SU-DHL-6 (cell line): ENCODE measurements around the gene NCKAP5.

Experiments
- H2AFZ ChIP-seq: fragments of 200-600 bp; sonication (generic); 2 replicates; pipeline ENCODE4 v1.6.1; 2014; ENCODE audit warnings: low read depth, mild to moderate bottlenecking, moderate library complexity, mixed read lengths, antibody characterized with exemption, low read length; ENCODE audit not compliant: severe bottlenecking
- H3F3A ChIP-seq: fragments of 200-600 bp; shearing (Covaris generic); 2 replicates; pipeline ENCODE4 v1.6.0; 2016; ENCODE audit warnings: antibody characterized with exemption, mild to moderate bottlenecking; ENCODE audit not compliant: insufficient read depth
- H3K27ac ChIP-seq: fragments of 200-600 bp; sonication (generic); 2 replicates; pipeline ENCODE4 v1.5.1; 2016; ENCODE audit warnings: low read depth, mild to moderate bottlenecking, low read length, moderate library complexity, mixed read lengths
- H3K27me3 ChIP-seq: fragments of 200-600 bp; sonication (generic), shearing (Covaris generic); 2 replicates; pipeline ENCODE4 v1.6.0; 2014; ENCODE audit warnings: mild to moderate bottlenecking, low read length
- H3K36me3 ChIP-seq: fragments of 200-600 bp; sonication (generic); 2 replicates; pipeline ENCODE4 v1.6.1; 2014; ENCODE audit warnings: mild to moderate bottlenecking, low read length, mixed read lengths
- H3K4me2 ChIP-seq: fragments of 300-600, 200-600 bp; shearing (Covaris generic), sonication (generic); 2 replicates; pipeline ENCODE4 v1.6.0; 2014; ENCODE audit warnings: low read length, low read depth, mild to moderate bottlenecking; ENCODE audit not compliant: poor library complexity, severe bottlenecking
- H3K4me3 ChIP-seq: fragments of 200-600 bp; sonication (generic); 2 replicates; pipeline ENCODE4 v1.5.1; 2014; ENCODE audit warnings: antibody characterized with exemption, low read length, mild to moderate bottlenecking, mixed read lengths; ENCODE audit not compliant: insufficient read depth, poor library complexity, severe bottlenecking
- H3K79me2 ChIP-seq: fragments of 200-600 bp; sonication (generic); 2 replicates; pipeline ENCODE4 v1.6.1; 2014; ENCODE audit warnings: mild to moderate bottlenecking, low read length, moderate library complexity; ENCODE audit not compliant: insufficient read depth
- H3K9ac ChIP-seq: fragments of 200-600 bp; sonication (generic); 2 replicates; pipeline ENCODE4 v1.7.0; 2014; ENCODE audit warnings: mild to moderate bottlenecking, low read length
- H3K9me2 ChIP-seq: fragments of 200-600 bp; sonication (generic); replicated peaks from 2 replicates; pipeline ENCODE4 v1.6.1; 2014; ENCODE audit warnings: low read length; ENCODE audit not compliant: insufficient read depth
- H3K9me3 ChIP-seq: fragments of 200-600 bp; sonication (generic); 2 replicates; pipeline ENCODE4 v1.6.1; 2014; ENCODE audit warnings: low read length, mixed read lengths; ENCODE audit not compliant: insufficient read depth
- H4K20me1 ChIP-seq: fragments of 200-600 bp; sonication (generic); 2 replicates; pipeline ENCODE4 v1.6.1; 2014; ENCODE audit warnings: low read depth, mild to moderate bottlenecking, antibody characterized with exemption, low read length, moderate library complexity, mixed read lengths
- EZH2phosphoT487 ChIP-seq: fragments of 200-600 bp; sonication (generic), shearing (Covaris generic); conservative IDR thresholded peaks from 2 replicates; pipeline ENCODE4 v1.6.1; 2018; ENCODE audit warnings: mild to moderate bottlenecking, antibody characterized with exemption, low read length, moderate library complexity, mixed read lengths
- TF ChIP-seq, protein P1 (sequence below): fragments of 200-600 bp; sonication (generic); IDR thresholded peaks from one replicate; pipeline ENCODE4 v1.5.1; 2017; ENCODE audit warnings: antibody characterized with exemption, mild to moderate bottlenecking, low read length, moderate library complexity; ENCODE audit not compliant: insufficient read depth, poor library complexity, severe bottlenecking

The NCKAP5 gene

DNA sequence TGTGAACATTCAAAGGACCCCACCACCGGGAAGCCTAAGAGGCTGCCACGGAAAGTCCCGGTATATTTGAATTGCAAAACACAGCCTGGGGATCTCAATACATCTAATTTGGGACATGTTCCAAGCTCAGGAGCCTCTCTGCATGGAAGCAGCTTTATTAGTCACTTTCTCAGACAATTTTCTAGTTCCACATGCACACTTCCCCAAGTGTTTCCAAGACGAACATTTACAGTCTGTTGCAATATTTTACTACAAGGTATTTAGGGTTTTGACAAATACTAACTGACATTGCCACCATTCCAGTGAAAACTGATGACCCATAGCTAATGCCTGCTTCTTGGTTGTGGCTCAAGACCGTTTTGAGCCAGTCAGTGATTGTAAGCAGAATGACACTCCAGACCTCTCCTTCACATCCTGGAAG is 145.3 kb downstream of the NCKAP5 start:
- H3K4me3 ChIP-seq = no peak overlapping the region
- H3K9me2 ChIP-seq = no peaks in the 10 kb centered on the region
- H3F3A ChIP-seq = no peaks in the 10 kb centered on the region
- TF ChIP-seq EZH2phosphoT487 = no peak
- TF ChIP-seq, protein P1, sequence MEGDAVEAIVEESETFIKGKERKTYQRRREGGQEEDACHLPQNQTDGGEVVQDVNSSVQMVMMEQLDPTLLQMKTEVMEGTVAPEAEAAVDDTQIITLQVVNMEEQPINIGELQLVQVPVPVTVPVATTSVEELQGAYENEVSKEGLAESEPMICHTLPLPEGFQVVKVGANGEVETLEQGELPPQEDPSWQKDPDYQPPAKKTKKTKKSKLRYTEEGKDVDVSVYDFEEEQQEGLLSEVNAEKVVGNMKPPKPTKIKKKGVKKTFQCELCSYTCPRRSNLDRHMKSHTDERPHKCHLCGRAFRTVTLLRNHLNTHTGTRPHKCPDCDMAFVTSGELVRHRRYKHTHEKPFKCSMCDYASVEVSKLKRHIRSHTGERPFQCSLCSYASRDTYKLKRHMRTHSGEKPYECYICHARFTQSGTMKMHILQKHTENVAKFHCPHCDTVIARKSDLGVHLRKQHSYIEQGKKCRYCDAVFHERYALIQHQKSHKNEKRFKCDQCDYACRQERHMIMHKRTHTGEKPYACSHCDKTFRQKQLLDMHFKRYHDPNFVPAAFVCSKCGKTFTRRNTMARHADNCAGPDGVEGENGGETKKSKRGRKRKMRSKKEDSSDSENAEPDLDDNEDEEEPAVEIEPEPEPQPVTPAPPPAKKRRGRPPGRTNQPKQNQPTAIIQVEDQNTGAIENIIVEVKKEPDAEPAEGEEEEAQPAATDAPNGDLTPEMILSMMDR = no peak
- H2AFZ ChIP-seq = no peak overlapping the region
- no peaks in the 10 kb centered on the region for H3K27me3 ChIP-seq
- H3K9ac ChIP-seq = no peak overlapping the region
- no peaks in the 10 kb centered on the region for H3K36me3 ChIP-seq
- H3K27ac ChIP-seq = no peak overlapping the region
- H4K20me1 ChIP-seq = no peaks in the 10 kb centered on the region
- no peaks in the 10 kb centered on the region for H3K79me2 ChIP-seq
- no peak overlapping the region for H3K4me2 ChIP-seq
- H3K9me3 ChIP-seq = no peaks in the 10 kb centered on the region

DNA sequence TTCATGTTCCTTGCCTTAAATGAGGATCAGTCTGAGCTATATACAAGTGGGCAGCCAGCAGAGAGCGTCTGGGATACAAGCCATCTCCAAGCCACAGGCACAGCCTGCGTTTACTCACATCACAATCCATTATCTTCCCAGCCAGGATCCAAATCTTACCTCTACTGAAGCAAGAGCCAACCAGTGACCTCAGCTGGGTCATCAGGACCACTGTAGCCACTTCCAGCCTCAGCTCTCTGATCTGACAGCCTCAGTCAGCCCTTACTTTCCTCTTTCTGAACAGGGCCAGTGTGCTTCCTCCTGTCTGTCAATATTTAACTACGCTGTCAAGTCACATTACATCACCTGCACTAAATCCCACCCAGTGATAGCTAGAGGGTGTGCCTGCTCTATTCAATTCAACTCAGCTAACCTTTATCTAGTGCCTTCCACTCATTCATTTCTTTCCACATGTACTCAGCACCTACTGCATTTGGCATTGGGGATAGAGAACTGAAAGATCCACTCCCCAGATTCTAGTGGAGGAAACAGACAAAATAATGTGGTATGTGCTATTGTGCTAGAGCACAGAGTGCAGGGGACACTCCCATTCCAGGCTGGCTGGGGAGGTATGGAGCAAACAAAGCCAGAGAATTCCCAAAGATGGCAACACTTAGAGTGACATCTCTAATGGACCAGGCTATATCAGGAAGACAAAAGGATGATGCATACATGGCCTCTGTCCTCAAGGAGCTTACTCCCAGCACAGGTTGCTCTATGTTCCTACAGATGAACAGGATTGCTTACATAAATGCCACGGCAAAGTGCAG is 146.5 kb downstream of the NCKAP5 start:
- Histone ChIP-seq H3K9me2 (no peaks in the 10 kb centered on the region), H3K36me3 (no peaks in the 10 kb centered on the region), H3K4me3 (no peak overlapping the region), H3K79me2 (no peaks in the 10 kb centered on the region), H3K9ac (no peak overlapping the region), H4K20me1 (no peaks in the 10 kb centered on the region), H3K27me3 (no peaks in the 10 kb centered on the region), H3F3A (no peaks in the 10 kb centered on the region), H3K27ac (no peak overlapping the region), H3K9me3 (no peaks in the 10 kb centered on the region), H3K4me2 (no peak overlapping the region), H2AFZ (no peak overlapping the region)
- TF ChIP-seq EZH2phosphoT487 = no peak
- TF ChIP-seq, protein P1 = no peak

DNA sequence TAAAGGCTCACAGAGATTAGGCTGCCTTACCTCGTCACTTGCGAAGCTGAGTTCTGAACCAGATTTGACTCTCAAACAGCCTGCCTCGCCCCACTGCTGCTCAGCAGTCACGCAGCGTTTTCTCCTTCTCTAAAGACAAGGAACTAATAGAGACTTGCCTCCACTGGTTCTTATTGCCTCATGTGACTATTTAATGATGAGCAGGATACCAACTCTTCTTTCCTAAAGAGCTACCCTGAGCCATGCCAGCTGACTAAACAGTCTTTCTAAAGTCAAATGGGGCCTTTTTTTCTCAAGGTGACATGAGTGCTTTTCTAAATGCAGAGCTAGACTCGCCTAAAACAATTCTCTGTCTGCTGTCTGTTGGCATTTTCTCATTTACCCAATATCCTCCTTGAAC is 147.5 kb downstream of the NCKAP5 start:
- TF ChIP-seq, protein P1 = no peak
- Histone ChIP-seq H3K27me3 (no peaks in the 10 kb centered on the region), H4K20me1 (no peaks in the 10 kb centered on the region), H3K4me3 (no peak overlapping the region), H3K9me3 (no peaks in the 10 kb centered on the region), H3K9me2 (no peaks in the 10 kb centered on the region), H3K4me2 (no peak overlapping the region), H3K27ac (no peak overlapping the region), H3F3A (no peaks in the 10 kb centered on the region), H3K79me2 (no peaks in the 10 kb centered on the region), H3K36me3 (no peaks in the 10 kb centered on the region), H2AFZ (no peak overlapping the region), H3K9ac (no peak overlapping the region)
